ENCODE measurements around the gene MXRA7. TPM values are rescaled to one million over a fixed set of nuclear protein-coding genes. Genes with fewer than 3 reads are reported as not detected.

The MXRA7 gene
- total and polyA plus RNA-seq, 4 donors, result 4.8 to 22.1 (median 11.3) TPM

- TF ChIP-seq RAD21 (IDR thresholded peaks at IDR 0.05), result no peak
- TF ChIP-seq ATF3 (IDR thresholded peaks at IDR 0.05), result no peak
- no peak for TF ChIP-seq GABPA (IDR thresholded peaks at IDR 0.05 in 1 of 2, conservative IDR thresholded peaks at IDR 0.05 in 1 of 2)
- TF ChIP-seq YY1 (IDR thresholded peaks at IDR 0.05), result no peak
- TF ChIP-seq FOXA1 (IDR thresholded peaks at IDR 0.05), result no peak
- no peak for TF ChIP-seq ZBTB33 (IDR thresholded peaks at IDR 0.05)
- TF ChIP-seq SP1 (IDR thresholded peaks at IDR 0.05), result no peak
- no peak for TF ChIP-seq EGR1 (IDR thresholded peaks at IDR 0.05; ENCODE audit: low read depth in 2 of 2)
- TF ChIP-seq NR2F2 (IDR thresholded peaks at IDR 0.05), result no peak
- no peak for TF ChIP-seq MAX (IDR thresholded peaks at IDR 0.05)
- TF ChIP-seq FOXA2 (IDR thresholded peaks at IDR 0.05), result no peak
- TF ChIP-seq JUND (IDR thresholded peaks at IDR 0.05), result no peak
- TF ChIP-seq CTCF (IDR thresholded peaks at IDR 0.05; ENCODE audit: low read depth, low read length, missing input control), result no peak
- TF ChIP-seq HNF4A (conservative IDR thresholded peaks at IDR 0.05), result no peak
- TF ChIP-seq RXRA (IDR thresholded peaks at IDR 0.05), result no peak
- no peak for TF ChIP-seq HNF4G (IDR thresholded peaks at IDR 0.05)
- no peak for TF ChIP-seq TAF1 (conservative IDR thresholded peaks at IDR 0.05)
- no peak for DNase-seq (ENCODE audit: low spot score)
- no peak overlapping the region for H3K27ac ChIP-seq (ENCODE audit: low read depth in 1 of 2, low read length in 2 of 2)
- no peak overlapping the region for H3K9ac ChIP-seq (ENCODE audit: low read depth in 1 of 2, low read length in 2 of 2)
- no peaks in the 10 kb centered on the region for H3K27me3 ChIP-seq (ENCODE audit: control insufficient read depth in 4 of 4, insufficient read depth in 4 of 4, low read length in 3 of 4)
- H3K36me3 ChIP-seq (ENCODE audit: control insufficient read depth in 4 of 4, insufficient read depth in 3 of 4, low read depth in 1 of 4, low read length in 3 of 4), result no peaks in the 10 kb centered on the region
- H3K4me1 ChIP-seq (ENCODE audit: control insufficient read depth in 4 of 4, insufficient read depth in 4 of 4, low read length in 3 of 4), result no peaks in the 10 kb centered on the region
- no peaks in the 10 kb centered on the region for H3K9me3 ChIP-seq (ENCODE audit: control insufficient read depth in 4 of 4, low read length in 3 of 4)
- no peak overlapping the region for H3K4me3 ChIP-seq (ENCODE audit: low read depth in 1 of 3, low read length in 3 of 3)
- WGBS, result 74% methylated on average over 12 of the region's 12 CpGs
Observed at GRCh38 chr17:76678330-76678729, 32.4 kb downstream of the MXRA7 start.

- peaks cover 0 to 5% (median 1%) of the 10 kb centered on the region in 4 donors for H3K4me1 ChIP-seq (ENCODE audit: control insufficient read depth in 4 of 4, insufficient read depth in 4 of 4, low read length in 3 of 4)
- H3K36me3 ChIP-seq (ENCODE audit: control insufficient read depth in 4 of 4, insufficient read depth in 3 of 4, low read depth in 1 of 4, low read length in 3 of 4), result no peaks in the 10 kb centered on the region
- no peaks in the 10 kb centered on the region for H3K9me3 ChIP-seq (ENCODE audit: control insufficient read depth in 4 of 4, low read length in 3 of 4)
- TF ChIP-seq RAD21 (IDR thresholded peaks at IDR 0.05) (no peak), EGR1 (IDR thresholded peaks at IDR 0.05; ENCODE audit: low read depth in 2 of 2) (no peak), NR2F2 (IDR thresholded peaks at IDR 0.05) (no peak), FOXA2 (IDR thresholded peaks at IDR 0.05) (no peak), MAX (IDR thresholded peaks at IDR 0.05) (no peak), FOXA1 (IDR thresholded peaks at IDR 0.05) (no peak)
- DNase-seq (ENCODE audit: low spot score), result no peak
- H3K9ac ChIP-seq (ENCODE audit: low read depth in 1 of 2, low read length in 2 of 2), result no peak overlapping the region
- no peaks in the 10 kb centered on the region for H3K27me3 ChIP-seq (ENCODE audit: control insufficient read depth in 4 of 4, insufficient read depth in 4 of 4, low read length in 3 of 4)
- WGBS, result 94% methylated on average over 16 of the region's 16 CpGs
- no peak overlapping the region for H3K4me3 ChIP-seq (ENCODE audit: low read depth in 1 of 3, low read length in 3 of 3)
- no peak overlapping the region for H3K27ac ChIP-seq (ENCODE audit: low read depth in 1 of 2, low read length in 2 of 2)
Observed at GRCh38 chr17:76677406-76677805, 33.4 kb downstream of the MXRA7 start.

All from liver (tissue), 9 donors.